ENCODE data around the gene QRFP.
A peak's percentile ranks its signal among the peaks of the same experiment; 100 is the strongest.

The QRFP gene

DNA sequence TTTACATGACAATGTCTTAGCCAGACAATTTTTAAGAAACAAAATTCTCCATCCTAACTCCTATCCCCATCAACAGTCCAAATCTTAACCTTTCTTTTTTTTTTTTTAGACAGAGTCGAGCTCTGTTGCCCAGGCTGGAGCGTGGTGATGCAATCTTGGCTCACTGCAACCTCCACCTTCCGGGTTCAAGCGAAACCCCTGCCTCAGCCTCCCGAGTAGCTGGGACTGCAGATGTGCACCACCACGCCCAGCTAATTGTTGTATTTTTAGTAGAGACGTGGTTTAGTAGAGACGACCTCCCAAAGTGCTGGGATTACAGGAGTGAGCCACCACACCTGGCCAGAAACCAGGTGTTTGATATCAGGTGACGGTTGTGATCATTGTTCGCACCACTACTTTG is 51.4 kb downstream of the QRFP start:
- Histone ChIP-seq H3K4me2 (ENCODE audit: insufficient read depth, low read length) (no peak overlapping the region), H3K4me1 (ENCODE audit: insufficient read depth, low read length) (no peaks in the 10 kb centered on the region), H2AFZ (ENCODE audit: low read depth, low read length) (no peak overlapping the region), H3K36me3 (ENCODE audit: insufficient read depth, low read length) (peaks cover 19% of the 10 kb centered on the region), H3K4me3 (ENCODE audit: low read depth in 1 of 2, low read length in 2 of 2) (no peak overlapping the region), H3K27ac (ENCODE audit: low read length) (no peak overlapping the region), H3K9me3 (ENCODE audit: insufficient read depth, low read length, severe bottlenecking) (no peaks in the 10 kb centered on the region), H3K9ac (ENCODE audit: low read depth, low read length) (no peak overlapping the region), H3K79me2 (ENCODE audit: insufficient read depth, low read length) (peaks cover 100% of the 10 kb centered on the region), H3K27me3 (ENCODE audit: insufficient read depth, low read length, poor library complexity) (no peaks in the 10 kb centered on the region), H4K20me1 (ENCODE audit: insufficient read depth, low read length) (peaks cover 64% of the 10 kb centered on the region)
- TF ChIP-seq EZH2 (IDR thresholded peaks at IDR 0.05; ENCODE audit: borderline replicate concordance, low read depth, low read length, severe bottlenecking) = no peak
- TF ChIP-seq, protein P1, sequence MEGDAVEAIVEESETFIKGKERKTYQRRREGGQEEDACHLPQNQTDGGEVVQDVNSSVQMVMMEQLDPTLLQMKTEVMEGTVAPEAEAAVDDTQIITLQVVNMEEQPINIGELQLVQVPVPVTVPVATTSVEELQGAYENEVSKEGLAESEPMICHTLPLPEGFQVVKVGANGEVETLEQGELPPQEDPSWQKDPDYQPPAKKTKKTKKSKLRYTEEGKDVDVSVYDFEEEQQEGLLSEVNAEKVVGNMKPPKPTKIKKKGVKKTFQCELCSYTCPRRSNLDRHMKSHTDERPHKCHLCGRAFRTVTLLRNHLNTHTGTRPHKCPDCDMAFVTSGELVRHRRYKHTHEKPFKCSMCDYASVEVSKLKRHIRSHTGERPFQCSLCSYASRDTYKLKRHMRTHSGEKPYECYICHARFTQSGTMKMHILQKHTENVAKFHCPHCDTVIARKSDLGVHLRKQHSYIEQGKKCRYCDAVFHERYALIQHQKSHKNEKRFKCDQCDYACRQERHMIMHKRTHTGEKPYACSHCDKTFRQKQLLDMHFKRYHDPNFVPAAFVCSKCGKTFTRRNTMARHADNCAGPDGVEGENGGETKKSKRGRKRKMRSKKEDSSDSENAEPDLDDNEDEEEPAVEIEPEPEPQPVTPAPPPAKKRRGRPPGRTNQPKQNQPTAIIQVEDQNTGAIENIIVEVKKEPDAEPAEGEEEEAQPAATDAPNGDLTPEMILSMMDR (IDR thresholded peaks at IDR 0.05; ENCODE audit: borderline replicate concordance, extremely low read depth, low read length, poor library complexity, severe bottlenecking) = no peak
- DNase-seq = no peak
- ATAC-seq (ENCODE audit: insufficient read depth, low read depth) = no peak

DNA sequence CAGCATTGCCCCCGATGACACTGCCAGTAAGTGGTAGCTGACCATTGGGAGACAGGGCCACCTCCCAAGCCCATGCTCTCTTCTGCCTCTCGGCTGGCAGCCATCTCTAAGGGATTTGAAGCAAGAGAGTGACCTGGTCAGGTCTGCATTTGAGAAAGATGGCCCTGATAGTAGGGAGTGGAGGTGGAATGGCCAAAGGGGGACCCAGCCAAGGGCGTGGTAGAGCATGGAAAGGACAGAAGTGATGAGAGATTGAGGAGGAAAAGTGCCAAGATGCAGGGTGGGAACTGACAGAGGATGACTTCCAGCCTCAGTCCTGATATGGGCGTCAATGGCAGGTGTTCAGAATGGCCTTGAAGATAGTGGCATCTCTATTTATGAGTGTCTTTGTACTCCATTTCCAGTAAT is 52.6 kb downstream of the QRFP start:
- H3K27me3 ChIP-seq (ENCODE audit: insufficient read depth, low read length, poor library complexity) = no peaks in the 10 kb centered on the region
- no peaks in the 10 kb centered on the region for H3K9me3 ChIP-seq (ENCODE audit: insufficient read depth, low read length, severe bottlenecking)
- no peak overlapping the region for H3K9ac ChIP-seq (ENCODE audit: low read depth, low read length)
- H3K4me1 ChIP-seq (ENCODE audit: insufficient read depth, low read length) = peaks cover 5% of the 10 kb centered on the region; the same call in 1 of the 2 replicates
- ATAC-seq (ENCODE audit: insufficient read depth, low read depth) (no peak), DNase-seq (no peak)
- no peak overlapping the region for H3K4me3 ChIP-seq (ENCODE audit: low read depth in 1 of 2, low read length in 2 of 2)
- no peak overlapping the region for H3K27ac ChIP-seq (ENCODE audit: low read length)
- no peak for TF ChIP-seq EZH2 (IDR thresholded peaks at IDR 0.05; ENCODE audit: borderline replicate concordance, low read depth, low read length, severe bottlenecking)
- TF ChIP-seq, protein P1 (IDR thresholded peaks at IDR 0.05; ENCODE audit: borderline replicate concordance, extremely low read depth, low read length, poor library complexity, severe bottlenecking) = no peak
- H4K20me1 ChIP-seq (ENCODE audit: insufficient read depth, low read length) = peaks cover 63% of the 10 kb centered on the region
- H3K36me3 ChIP-seq (ENCODE audit: insufficient read depth, low read length) = peaks cover 19% of the 10 kb centered on the region
- H3K79me2 ChIP-seq (ENCODE audit: insufficient read depth, low read length) = peaks cover 100% of the 10 kb centered on the region
- H3K4me2 ChIP-seq (ENCODE audit: insufficient read depth, low read length) = no peak overlapping the region
- H2AFZ ChIP-seq (ENCODE audit: low read depth, low read length) = no peak overlapping the region

DNA sequence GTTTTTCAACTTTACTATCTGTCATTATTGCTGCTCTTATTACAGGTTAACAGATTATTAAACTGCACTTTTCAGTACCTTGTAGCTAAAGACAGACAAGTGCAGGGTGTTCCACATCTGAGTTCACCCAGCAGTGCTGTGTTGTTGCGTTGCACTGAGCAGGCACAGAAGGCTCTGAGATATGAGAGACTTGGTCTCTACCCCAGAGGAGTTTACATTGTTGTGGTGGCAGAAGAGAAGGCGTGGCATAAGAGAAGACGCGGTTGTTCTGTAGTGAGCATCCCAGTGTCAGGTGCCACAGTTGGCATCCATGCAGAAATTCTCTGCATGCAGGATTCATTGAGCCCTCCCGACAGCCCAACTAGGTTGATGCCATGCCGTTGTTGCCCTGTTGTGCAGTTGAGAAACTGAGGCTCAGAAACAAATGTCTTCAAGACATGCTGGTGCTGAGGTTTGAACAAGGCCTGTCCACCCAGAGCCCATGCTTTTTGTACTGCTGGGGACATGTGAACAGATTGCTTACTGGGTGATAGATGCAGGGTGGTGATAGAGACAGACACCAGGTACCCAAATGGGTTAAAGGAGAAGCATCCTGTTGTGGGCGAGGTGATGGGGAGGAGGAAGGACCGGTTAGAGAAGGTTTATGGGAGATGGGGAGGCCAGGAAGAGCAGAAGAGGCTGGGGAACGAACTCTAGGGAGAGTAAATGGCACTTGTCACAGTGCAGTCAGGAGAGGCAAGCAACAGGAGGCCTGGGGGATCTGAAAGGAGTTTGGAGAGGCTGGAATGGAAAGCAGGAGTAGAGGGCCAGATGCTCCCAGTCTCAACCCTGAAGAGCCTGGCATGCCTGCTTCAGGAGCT is 53.3 kb downstream of the QRFP start:
- Histone ChIP-seq H3K36me3 (ENCODE audit: insufficient read depth, low read length) (peaks cover 19% of the 10 kb centered on the region), H3K9me3 (ENCODE audit: insufficient read depth, low read length, severe bottlenecking) (no peaks in the 10 kb centered on the region), H4K20me1 (ENCODE audit: insufficient read depth, low read length) (peaks cover 66% of the 10 kb centered on the region), H3K27me3 (ENCODE audit: insufficient read depth, low read length, poor library complexity) (no peaks in the 10 kb centered on the region), H3K4me3 (ENCODE audit: low read depth in 1 of 2, low read length in 2 of 2) (no peak overlapping the region), H3K27ac (ENCODE audit: low read length) (no peak overlapping the region), H3K4me2 (ENCODE audit: insufficient read depth, low read length) (no peak overlapping the region), H3K9ac (ENCODE audit: low read depth, low read length) (no peak overlapping the region), H3K79me2 (ENCODE audit: insufficient read depth, low read length) (peaks cover 100% of the 10 kb centered on the region), H2AFZ (ENCODE audit: low read depth, low read length) (no peak overlapping the region), H3K4me1 (ENCODE audit: insufficient read depth, low read length) (peaks cover 11% of the 10 kb centered on the region; the same call in 1 of the 2 replicates)
- ATAC-seq (ENCODE audit: insufficient read depth, low read depth) (peak; percentile 31; the same call in 1 of the 3 replicates), DNase-seq (no peak)
- TF ChIP-seq, protein P1 (IDR thresholded peaks at IDR 0.05; ENCODE audit: borderline replicate concordance, extremely low read depth, low read length, poor library complexity, severe bottlenecking) = no peak
- TF ChIP-seq EZH2 (IDR thresholded peaks at IDR 0.05; ENCODE audit: borderline replicate concordance, low read depth, low read length, severe bottlenecking) = no peak

Measured in DND-41 (cell line).